H1 (cell line): ENCODE data around the gene RPL32. TPM values are rescaled to one million over a fixed set of nuclear protein-coding genes. Genes with fewer than 3 reads are reported as not detected.
"Not testable (repeated sequence)": the region's sequence is repeated elsewhere in the genome, so short reads cannot be mapped to it uniquely, and the experiment has no call there.

Experiments
- CTCF ChIA-PET: fragments of 300-600 bp; sonication (Branson Sonifier 250); formaldehyde crosslinking; loops from one replicate; lab custom pipeline; 2021; ENCODE audit not compliant: partially characterized antibody; lab: Charles Lee
- POLR2A ChIA-PET: fragments of 300-600 bp; sonication (Branson Sonifier 250); formaldehyde crosslinking; loops from one replicate; lab custom pipeline; 2021; ENCODE audit warnings: inconsistent platforms; ENCODE audit not compliant: partially characterized antibody; lab: Charles Lee
- DNase-seq, 2 experiments: peaks; one replicate each; pipeline versions ENCODE4 v3.0.0 to v3.0.0-alpha.2; 2010 to 2022; ENCODE audit warnings: low spot score in 2 of 2, low read depth in 1 of 2, mixed read lengths in 1 of 2
- FAIRE-seq: peaks from 2 replicates; lab custom pipeline; 2011; peaks lifted over from hg19 to GRCh38; lab: Jason Lieb, UNC
- H2AFZ ChIP-seq: 2 replicates; pipeline ENCODE4 v1.8.1; 2012; ENCODE audit warnings: low read length, inconsistent platforms
- H2AK5ac ChIP-seq: 2 replicates; pipeline ENCODE4 v1.6.1; 2013; ENCODE audit warnings: low read depth, low read length
- H2BK120ac ChIP-seq: replicated peaks from 2 replicates; pipeline ENCODE3; 2013; ENCODE audit warnings: low read depth, low read length, inconsistent platforms
- H2BK12ac ChIP-seq: 2 replicates; pipeline ENCODE4 v1.6.1; 2013; ENCODE audit warnings: low read depth, low read length
- H2BK15ac ChIP-seq: 2 replicates; pipeline ENCODE4 v1.6.1; 2013; ENCODE audit warnings: low read length
- H2BK20ac ChIP-seq: 2 replicates; pipeline ENCODE4 v1.6.1; 2013; ENCODE audit warnings: low read length
- H2BK5ac ChIP-seq: 2 replicates; pipeline ENCODE4 v1.6.1; 2013; ENCODE audit warnings: low read depth, low read length
- H3K14ac ChIP-seq: 2 replicates; pipeline ENCODE4 v1.6.1; 2013; ENCODE audit warnings: inconsistent platforms; ENCODE audit not compliant: insufficient read length
- H3K18ac ChIP-seq: 2 replicates; pipeline ENCODE4 v1.6.1; 2013; ENCODE audit warnings: low read length; ENCODE audit errors: extremely low read depth
- H3K23ac ChIP-seq: 2 replicates; pipeline ENCODE4 v1.6.1; 2013; ENCODE audit warnings: inconsistent platforms; ENCODE audit not compliant: insufficient read length
- H3K23me2 ChIP-seq: 2 replicates; pipeline ENCODE4 v1.6.1; 2013; ENCODE audit warnings: low read depth, low read length
- H3K27ac ChIP-seq: 2 replicates; pipeline ENCODE4 v1.6.1; 2011; ENCODE audit warnings: low read depth, low read length, inconsistent platforms
- H3K27me3 ChIP-seq, 4 experiments: replicated peaks in 1 of 4; 1 replicate in 1 of 4; 2 replicates in 3 of 4; pipeline versions ENCODE4 v1.6.1 to v1.8.1; 2011 to 2013; ENCODE audit warnings: low read length in 3 of 4, mild to moderate bottlenecking in 3 of 4, inconsistent platforms in 2 of 4, mixed read lengths in 2 of 4, moderate library complexity in 1 of 4; ENCODE audit not compliant: control insufficient read depth in 3 of 4, insufficient read depth in 3 of 4; ENCODE audit errors: extremely low read depth in 1 of 4
- H3K36me3 ChIP-seq, 4 experiments: 2 replicates each; pipeline versions ENCODE4 v1.6.1 to v1.8.1; 2011 to 2013; ENCODE audit warnings: mild to moderate bottlenecking in 4 of 4, low read length in 3 of 4, moderate library complexity in 2 of 4, control low read depth in 1 of 4, inconsistent platforms in 1 of 4; ENCODE audit not compliant: insufficient read depth in 4 of 4, control insufficient read depth in 2 of 4
- H3K4ac ChIP-seq: replicated peaks from 2 replicates; pipeline ENCODE3; 2013; ENCODE audit warnings: low read length, low read depth, mixed read lengths, inconsistent platforms; ENCODE audit not compliant: insufficient read length
- H3K4me1 ChIP-seq, 4 experiments: replicated peaks in 1 of 4; 1 replicate in 1 of 4; 2 replicates in 3 of 4; pipeline versions ENCODE4 v1.6.1 to v1.8.1; 2011 to 2013; ENCODE audit warnings: low read length in 3 of 4, inconsistent platforms in 2 of 4, mixed read lengths in 1 of 4; ENCODE audit not compliant: insufficient read depth in 4 of 4, control insufficient read depth in 3 of 4
- H3K4me2 ChIP-seq, 2 experiments: 2 replicates each; pipeline versions ENCODE4 v1.6.1 to v1.8.1; 2011 to 2013; ENCODE audit warnings: low read depth in 2 of 2, low read length in 2 of 2, control low read depth in 1 of 2, inconsistent platforms in 1 of 2, mild to moderate bottlenecking in 1 of 2; ENCODE audit not compliant: insufficient read depth in 1 of 2
- H3K4me3 ChIP-seq, 4 experiments: fragments of 200-600, 300-600 bp in 1 of 4; sonication (generic), shearing (Covaris generic), sonication (Bioruptor Twin) in 1 of 4; 2 replicates each; pipeline versions ENCODE4 v1.5.1 to v1.8.1; 2011 to 2016; ENCODE audit warnings: low read length in 4 of 4, low read depth in 3 of 4, control low read depth in 2 of 4, inconsistent platforms in 2 of 4, mild to moderate bottlenecking in 2 of 4, mixed read lengths in 1 of 4, moderate library complexity in 1 of 4; ENCODE audit not compliant: insufficient read depth in 2 of 4; ENCODE audit errors: extremely low read depth in 1 of 4
- H3K56ac ChIP-seq: replicated peaks from 2 replicates; pipeline ENCODE3; 2013; ENCODE audit warnings: low read depth, mild to moderate bottlenecking, mixed read lengths, low read length, inconsistent platforms; ENCODE audit not compliant: insufficient read length
- H3K79me1 ChIP-seq: 2 replicates; pipeline ENCODE4 v1.6.1; 2013; ENCODE audit warnings: low read depth, low read length, control low read depth
- H3K79me2 ChIP-seq, 2 experiments: 2 replicates each; pipeline versions ENCODE4 v1.6.1 to v1.8.1; 2012 to 2013; ENCODE audit warnings: low read length in 2 of 2, mild to moderate bottlenecking in 2 of 2, inconsistent platforms in 1 of 2; ENCODE audit not compliant: insufficient read depth in 2 of 2, control insufficient read depth in 1 of 2
- H3K9ac ChIP-seq, 4 experiments: replicated peaks in 1 of 4; 1 replicate in 1 of 4; 2 replicates in 3 of 4; pipeline versions ENCODE4 v1.6.1 to v1.8.1; 2011 to 2013; ENCODE audit warnings: low read depth in 3 of 4, low read length in 3 of 4, control low read depth in 2 of 4, mild to moderate bottlenecking in 2 of 4, moderate library complexity in 2 of 4, inconsistent platforms in 1 of 4; ENCODE audit errors: extremely low read depth in 1 of 4
- H3K9me3 ChIP-seq, 2 experiments: 2 replicates each; pipeline versions ENCODE4 v1.6.1 to v1.8.1; 2012 to 2013; ENCODE audit warnings: mild to moderate bottlenecking in 2 of 2, moderate library complexity in 2 of 2, control low read depth in 1 of 2, inconsistent platforms in 1 of 2, low read depth in 1 of 2, low read length in 1 of 2, mixed read lengths in 1 of 2; ENCODE audit not compliant: insufficient read depth in 2 of 2
- H4K20me1 ChIP-seq, 2 experiments: replicated peaks in 1 of 2; 2 replicates each; pipeline versions ENCODE3 to v1.8.1; 2011 to 2013; ENCODE audit warnings: inconsistent platforms in 2 of 2, low read length in 2 of 2, mild to moderate bottlenecking in 1 of 2; ENCODE audit not compliant: insufficient read depth in 2 of 2, control insufficient read depth in 1 of 2
- H4K5ac ChIP-seq: 2 replicates; pipeline ENCODE4 v1.6.1; 2013; ENCODE audit warnings: low read length, low read depth, mixed read lengths, inconsistent platforms; ENCODE audit not compliant: insufficient read length
- H4K8ac ChIP-seq: 2 replicates; pipeline ENCODE4 v1.8.0; 2013; ENCODE audit warnings: mild to moderate bottlenecking, moderate library complexity, low read length, inconsistent platforms; ENCODE audit not compliant: insufficient read depth; ENCODE audit errors: extremely low read depth
- H4K91ac ChIP-seq: replicated peaks from 2 replicates; pipeline ENCODE3; 2013; ENCODE audit warnings: low read length, mixed read lengths, inconsistent platforms; ENCODE audit not compliant: insufficient read length
- WGBS, 2 experiments: shearing (Covaris generic) in 1 of 2; methylation state at CpG; one replicate each; pipeline versions ENCODE4 v1.1.6 to v1.1.7; 2013 to 2015; ENCODE audit warnings: low lambda C conversion rate in 2 of 2, mixed read lengths in 2 of 2, inconsistent platforms in 1 of 2, low coverage in 1 of 2, missing lambda C conversion rate in 1 of 2; ENCODE audit not compliant: insufficient replicate concordance in 2 of 2, insufficient coverage in 1 of 2, insufficient read length in 1 of 2; ENCODE audit errors: extremely low coverage in 1 of 2, missing lambda C conversion rate in 1 of 2; 5-methylcytosine and 5-hydroxymethylcytosine counted together
- polyA plus RNA-seq, 7 experiments: library from polyadenylated mRNA; depleted of rRNA in 3 of 7; stranded (reverse) in 5 of 7; unstranded in 2 of 7; fragments of >200 nt in 5 of 7; fragments of 200-250 nt in 2 of 7; gene quantifications; 1 replicate in 5 of 7; 2 replicates in 1 of 7; 4 replicates in 1 of 7; pipeline versions ENCODE4 v1.2.1 to v1.2.3, GENCODE V29; 2011 to 2013; ENCODE audit warnings: missing spikeins in 2 of 7, mixed read lengths in 2 of 7
- total RNA-seq: library from RNA; stranded (reverse); fragmentation: NEBNext Ultra II Directional; extraction: Animal tissue kit (Norgen Biotek cat#: 25700); gene quantifications from 2 replicates; pipeline ENCODE4 v1.2.1, GENCODE V29; 2021

Gene RPL32
- total and polyA plus RNA-seq, 2 of the 8 experiments (the other 6 are each of a cell fraction or from before 2014, with no cell fraction given), result 1,443 to 2,043 TPM

DNA sequence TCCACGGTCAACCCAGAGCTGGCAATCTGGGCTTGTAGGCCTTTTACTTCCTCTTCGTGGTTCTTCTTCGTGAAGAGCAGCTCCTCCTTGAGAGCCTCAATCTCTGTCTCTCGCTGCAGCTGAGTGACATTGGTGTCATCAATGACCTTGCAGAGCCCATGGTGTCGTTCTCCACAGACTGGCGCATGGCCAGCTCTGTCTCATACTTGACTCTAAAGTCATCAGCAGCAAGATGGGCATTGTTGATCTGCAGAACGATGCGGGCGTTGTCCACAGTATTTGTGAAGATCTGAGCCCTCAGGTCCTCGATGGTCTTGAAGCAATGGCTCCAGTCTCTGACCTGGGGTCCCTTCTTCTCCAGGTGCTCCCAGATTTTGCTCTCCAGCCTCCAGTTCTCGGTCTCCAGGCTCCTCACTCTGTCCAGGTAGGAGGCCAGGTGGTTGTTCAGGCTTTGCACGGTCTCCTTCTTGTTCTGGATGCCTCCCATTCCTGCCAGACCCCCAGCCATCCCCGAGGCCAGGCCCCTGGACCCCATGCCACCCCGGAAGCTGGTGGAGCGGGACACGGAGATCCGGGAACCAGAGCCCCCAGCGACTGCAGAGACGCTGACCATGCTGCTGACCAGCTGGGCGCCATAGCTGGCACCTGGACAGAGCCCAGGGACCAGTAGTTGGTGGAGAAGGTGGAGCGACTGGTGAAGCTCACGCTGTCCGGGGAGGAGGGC is 53.2 kb downstream of the RPL32 start:
- not testable (repeated sequence) for H3K4me2 ChIP-seq, H3K9ac ChIP-seq, H2BK20ac ChIP-seq, H3K4me1 ChIP-seq, H2BK5ac ChIP-seq, H2AFZ ChIP-seq, H3K36me3 ChIP-seq, H3K27me3 ChIP-seq, H3K4ac ChIP-seq, H4K8ac ChIP-seq, H3K23ac ChIP-seq, H2BK15ac ChIP-seq, H4K20me1 ChIP-seq, H3K14ac ChIP-seq, H3K79me2 ChIP-seq, H3K18ac ChIP-seq, H4K5ac ChIP-seq, H2BK120ac ChIP-seq, H3K9me3 ChIP-seq, H2AK5ac ChIP-seq, FAIRE-seq, H3K27ac ChIP-seq, H2BK12ac ChIP-seq, H3K79me1 ChIP-seq, H3K4me3 ChIP-seq, H3K23me2 ChIP-seq, H3K56ac ChIP-seq, H4K91ac ChIP-seq, DNase-seq
- WGBS, 2 experiments, result 91% methylated on average over 22 of the region's 23 CpGs; no CpG with 5 or more reads in 1 of the 2 experiments
- ChIA-PET POLR2A (interaction anchor here (1.0 to 2.9 kb wide), 7 partner anchors 9 to 53 kb away, joined by 3 to 10 read pairs (median 5); partner anchors contain the start of genes CAND2 and RPL32), CTCF (interaction anchor here (0.8 to 5.3 kb wide), 31 partner anchors 10 to 210 kb away, joined by 3 to 54 read pairs (median 5); partner anchors contain the start of genes CAND2, RPL32 and TMEM40)
